Measurements from ENCODE around the gene CACFD1.

- TF ChIP-seq CTCF (conservative IDR thresholded peaks at IDR 0.05; ENCODE audit: low read length) (no peak), EZH2phosphoT487 (IDR thresholded peaks at IDR 0.05; ENCODE audit: borderline replicate concordance, low read depth, low read length) (no peak)
Observed at GRCh38 chr9:133512253-133513213, 52.8 kb downstream of the CACFD1 start.

Measured in OCI-LY7 (cell line).